H54 (cell line): ENCODE measurements around the gene HBZ.
"Not testable (repeated sequence)": the region's sequence is repeated elsewhere in the genome, so short reads cannot be mapped to it uniquely, and the experiment has no call there.

Experiments used
- DNase-seq: peaks from one replicate; pipeline ENCODE4 v3.0.0; 2011; ENCODE audit warnings: low spot score, mixed read lengths; ENCODE audit not compliant: insufficient read length
- FAIRE-seq: peaks from 3 replicates; lab custom pipeline; 2011; peaks lifted over from hg19 to GRCh38; lab: Jason Lieb, UNC
- POLR2A ChIP-seq: IDR thresholded peaks from 2 replicates; pipeline ENCODE4 v1.6.1; 2011; ENCODE audit warnings: low read depth, mild to moderate bottlenecking, low read length

The HBZ gene

DNA sequence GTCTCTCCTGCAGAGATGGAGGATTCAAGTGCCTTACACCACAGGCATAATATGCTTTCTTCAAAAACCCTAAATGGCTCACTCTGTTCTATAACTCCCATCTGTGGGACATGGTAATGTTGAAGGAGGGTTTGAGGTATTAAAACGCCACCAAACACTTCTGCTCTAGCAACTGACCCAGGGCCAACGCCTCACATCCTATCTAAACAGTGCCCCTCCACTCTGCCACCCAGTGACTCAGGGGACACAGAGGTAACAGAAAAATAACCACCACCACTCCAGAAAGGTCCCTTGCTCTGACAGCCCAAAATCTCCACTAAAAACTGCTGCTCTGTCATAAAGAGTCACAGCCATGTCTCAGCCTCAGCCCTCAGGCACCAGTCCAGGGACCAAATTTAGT lies 31.7 kb upstream of the HBZ start:
- TF ChIP-seq POLR2A, result no peak
- no peak for DNase-seq
- no peak for FAIRE-seq

DNA sequence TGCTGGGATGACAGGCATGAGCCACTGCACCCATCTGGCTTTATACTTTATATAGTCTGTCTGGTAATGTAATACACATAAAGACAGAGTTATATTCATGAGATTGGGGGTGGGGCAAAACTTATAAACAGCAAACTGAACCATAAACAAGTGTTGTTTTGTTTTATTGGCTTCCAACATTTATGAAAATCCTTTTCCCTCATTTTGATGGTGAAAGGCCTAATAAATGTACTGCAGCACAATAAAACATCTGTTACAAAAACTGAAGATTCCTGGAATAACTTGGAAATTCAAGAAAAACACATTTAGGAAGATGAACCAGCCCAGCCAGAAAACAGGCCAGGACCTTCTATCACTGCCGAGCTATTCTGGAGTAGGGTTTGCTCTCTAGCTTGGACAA lies 30.1 kb upstream of the HBZ start:
- no peak for TF ChIP-seq POLR2A
- no peak for FAIRE-seq
- no peak for DNase-seq

DNA sequence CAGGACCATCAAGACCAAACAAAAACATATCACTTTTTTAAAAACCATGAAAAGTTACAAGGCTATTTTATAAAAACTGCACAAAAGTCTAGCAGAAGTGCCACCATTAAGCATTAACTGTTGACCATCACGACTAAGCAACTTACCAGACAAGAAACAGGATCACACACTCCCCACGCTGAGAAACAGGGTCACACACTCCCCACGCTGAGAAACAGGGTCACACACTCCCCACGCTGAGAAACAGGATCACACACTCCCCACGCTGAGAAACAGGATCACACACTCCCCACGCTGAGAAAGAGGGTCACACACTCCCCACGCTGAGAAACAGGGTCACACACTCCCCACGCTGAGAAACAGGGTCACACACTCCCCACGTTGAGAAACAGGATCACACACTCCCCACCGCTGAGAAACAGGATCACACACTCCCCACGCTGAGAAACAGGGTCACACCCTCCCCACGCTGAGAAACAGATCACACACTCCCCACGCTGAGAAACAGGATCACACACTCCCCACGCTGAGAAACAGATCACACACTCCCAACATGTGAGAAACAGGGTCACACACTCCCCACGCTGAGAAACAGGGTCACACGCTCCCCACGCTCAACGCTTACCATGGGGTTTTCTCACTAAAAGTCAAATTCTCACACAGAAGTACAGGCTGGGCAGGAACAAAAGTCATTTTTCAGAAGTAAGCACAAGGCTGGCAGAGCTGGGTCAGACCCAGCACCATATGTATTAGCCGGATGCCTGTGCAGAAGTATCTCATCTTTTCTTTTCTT lies 28.7 kb upstream of the HBZ start:
- not testable (repeated sequence) for DNase-seq, FAIRE-seq

DNA sequence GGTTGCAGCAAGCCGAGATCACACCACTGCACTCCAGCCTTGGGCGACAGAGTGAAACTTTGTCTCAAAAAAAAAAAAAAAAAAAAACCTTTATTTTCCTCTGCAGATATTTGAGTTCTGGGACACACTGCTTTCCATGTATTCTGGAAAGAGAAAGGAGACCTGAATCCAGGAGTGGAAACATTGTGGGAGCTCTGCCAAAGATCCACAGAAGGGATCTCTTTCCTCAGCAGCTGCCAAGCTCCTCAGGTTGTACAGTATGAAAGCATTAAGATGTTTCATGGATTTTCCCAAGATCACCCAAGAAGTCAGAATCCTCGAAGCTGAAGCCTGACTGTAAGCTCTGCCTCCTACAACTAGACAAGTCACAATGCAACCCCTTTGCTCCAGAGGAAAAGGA lies 27.4 kb upstream of the HBZ start:
- FAIRE-seq (no peak), DNase-seq (no peak)
- TF ChIP-seq POLR2A, result no peak

DNA sequence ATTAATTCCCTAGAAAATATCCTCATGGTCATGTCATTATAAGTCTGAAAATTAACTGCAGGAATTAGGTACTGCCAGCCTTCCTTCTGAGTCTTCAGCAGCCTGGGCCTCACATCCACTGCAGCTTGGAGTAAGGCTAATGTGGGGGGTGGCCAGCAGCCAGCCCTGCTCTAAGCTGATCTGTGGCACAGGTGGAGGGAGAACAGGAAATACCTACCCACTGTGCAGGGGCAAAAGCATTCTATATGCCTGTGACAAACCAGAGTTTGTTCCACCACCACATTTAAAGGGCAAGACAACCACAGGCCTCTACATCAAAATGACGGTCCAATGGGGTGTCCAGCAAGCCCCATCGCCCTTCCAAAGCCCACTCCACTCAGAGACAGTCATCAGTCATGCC lies 23.4 kb upstream of the HBZ start:
- FAIRE-seq (no peak), DNase-seq (no peak)
- no peak for TF ChIP-seq POLR2A

DNA sequence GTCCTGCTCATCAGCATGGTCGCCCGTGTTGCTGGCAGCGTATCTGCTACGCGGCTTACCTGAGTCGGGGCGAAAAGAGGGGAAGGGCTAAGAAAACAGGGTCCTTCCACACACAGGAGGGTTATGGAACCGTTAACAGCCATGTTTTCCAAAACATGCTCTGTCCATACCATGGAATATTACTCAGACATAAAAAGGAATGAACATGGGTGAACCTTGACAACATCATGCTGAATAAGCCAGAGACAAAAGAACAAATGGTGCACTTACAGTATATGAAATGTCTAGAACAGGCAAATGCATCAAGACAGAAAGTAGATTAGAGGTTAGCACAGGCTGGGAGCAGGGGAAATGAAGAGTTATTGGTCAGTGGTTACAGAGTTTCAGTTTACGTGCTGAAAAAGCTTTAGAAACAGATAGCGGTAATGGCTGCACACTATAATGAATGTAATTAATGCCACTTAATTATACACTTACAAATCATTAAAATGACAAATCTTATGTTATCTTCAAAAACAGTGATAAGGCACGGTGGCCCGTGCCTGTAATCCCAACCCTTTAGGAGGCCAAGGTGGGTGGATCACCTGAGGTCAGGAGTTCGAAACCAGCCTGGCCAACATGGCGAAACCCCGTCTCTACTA lies 21.8 kb upstream of the HBZ start:
- TF ChIP-seq POLR2A, result no peak
- DNase-seq, result no peak
- no peak for FAIRE-seq

DNA sequence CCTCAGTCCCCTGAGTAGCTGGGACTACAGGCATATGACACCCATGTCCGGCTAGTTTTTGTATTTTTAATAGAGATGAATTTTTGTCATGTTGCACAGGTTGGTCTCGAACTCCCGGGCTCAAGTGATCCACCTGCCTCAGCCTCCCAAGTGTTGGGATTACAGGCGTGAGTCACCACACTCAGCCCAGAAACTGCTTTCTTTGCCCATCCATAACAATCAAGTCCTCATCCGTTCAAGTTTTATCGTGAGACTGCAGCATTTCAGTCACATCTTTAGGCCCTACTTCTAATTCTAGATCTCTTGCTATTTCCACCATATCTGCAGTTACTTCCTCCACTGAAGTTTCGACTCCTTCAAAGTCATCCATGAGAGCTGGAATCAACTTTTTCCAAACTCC lies 20.3 kb upstream of the HBZ start:
- DNase-seq, result no peak
- FAIRE-seq, result no peak
- TF ChIP-seq POLR2A, result no peak

DNA sequence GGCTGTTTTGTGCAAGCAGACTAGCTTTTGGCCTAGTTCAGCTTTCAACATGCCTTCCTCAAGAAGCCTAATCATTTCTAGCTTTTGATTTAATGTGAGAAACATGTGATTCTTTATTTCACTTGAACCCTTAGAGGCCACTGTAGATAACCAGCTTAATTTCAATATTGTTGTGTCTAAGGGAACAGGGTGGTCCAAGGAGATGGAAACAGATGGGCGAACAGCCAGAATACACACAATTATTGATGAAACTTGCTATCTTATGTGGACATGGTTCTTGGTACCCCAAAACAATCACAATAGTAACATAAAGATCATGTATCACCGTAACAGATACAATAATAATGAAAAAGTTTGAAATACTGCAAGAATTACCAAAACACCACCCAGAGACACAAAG lies 18.7 kb upstream of the HBZ start:
- DNase-seq, result no peak
- no peak for TF ChIP-seq POLR2A
- FAIRE-seq, result no peak

DNA sequence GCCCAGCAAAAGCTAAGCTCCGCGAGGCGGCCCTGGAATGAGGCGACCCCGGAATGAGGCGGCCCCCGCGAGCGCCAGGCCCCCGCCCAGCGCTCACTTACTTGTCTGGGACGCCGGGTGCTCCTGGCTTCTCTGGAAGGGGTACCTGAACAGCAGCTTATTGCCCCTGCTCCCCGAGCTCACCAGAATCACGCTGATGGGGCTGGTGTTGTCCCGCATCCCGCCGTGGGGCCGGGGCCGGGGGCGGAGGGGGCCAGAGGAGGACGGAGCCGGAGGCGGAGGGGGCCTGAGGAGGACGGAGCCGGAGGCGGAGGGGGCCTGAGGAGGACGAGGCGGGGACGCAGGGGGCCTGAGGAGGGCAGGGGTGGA lies 14.4 kb upstream of the HBZ start:
- FAIRE-seq (no peak), DNase-seq (no peak)
- TF ChIP-seq POLR2A, result no peak

DNA sequence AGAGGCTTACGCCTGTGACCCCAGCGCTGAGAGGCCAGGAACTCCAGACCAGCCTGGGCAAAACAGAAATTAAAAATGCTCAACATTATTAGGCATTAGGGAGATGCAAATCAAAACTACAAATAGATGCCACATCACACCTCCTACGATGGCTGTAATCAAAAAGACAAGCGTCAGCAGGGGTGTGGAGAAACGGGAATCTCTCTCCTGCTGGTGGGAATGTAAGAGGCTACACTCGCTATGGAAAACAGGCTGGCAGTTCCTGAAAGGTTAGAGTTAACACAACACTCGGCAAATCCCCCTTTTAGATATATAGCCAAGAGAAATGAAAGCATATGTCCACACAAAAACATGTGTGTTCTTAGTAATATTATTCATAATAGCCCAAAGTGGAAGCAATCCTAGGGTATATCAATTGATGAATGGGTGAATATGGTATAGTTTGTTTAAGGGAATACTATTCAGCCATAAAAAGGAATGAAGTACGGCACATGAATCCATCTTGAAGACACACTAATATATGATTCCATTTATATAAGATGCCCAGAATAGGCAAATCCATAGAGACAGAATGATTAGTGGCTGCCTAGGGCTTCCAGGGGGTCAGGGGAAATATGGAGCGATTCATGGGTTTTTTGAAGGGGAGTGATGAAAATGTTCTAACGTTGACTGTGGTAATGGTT lies 12.1 kb upstream of the HBZ start:
- DNase-seq (no peak), FAIRE-seq (no peak)
- TF ChIP-seq POLR2A, result no peak

DNA sequence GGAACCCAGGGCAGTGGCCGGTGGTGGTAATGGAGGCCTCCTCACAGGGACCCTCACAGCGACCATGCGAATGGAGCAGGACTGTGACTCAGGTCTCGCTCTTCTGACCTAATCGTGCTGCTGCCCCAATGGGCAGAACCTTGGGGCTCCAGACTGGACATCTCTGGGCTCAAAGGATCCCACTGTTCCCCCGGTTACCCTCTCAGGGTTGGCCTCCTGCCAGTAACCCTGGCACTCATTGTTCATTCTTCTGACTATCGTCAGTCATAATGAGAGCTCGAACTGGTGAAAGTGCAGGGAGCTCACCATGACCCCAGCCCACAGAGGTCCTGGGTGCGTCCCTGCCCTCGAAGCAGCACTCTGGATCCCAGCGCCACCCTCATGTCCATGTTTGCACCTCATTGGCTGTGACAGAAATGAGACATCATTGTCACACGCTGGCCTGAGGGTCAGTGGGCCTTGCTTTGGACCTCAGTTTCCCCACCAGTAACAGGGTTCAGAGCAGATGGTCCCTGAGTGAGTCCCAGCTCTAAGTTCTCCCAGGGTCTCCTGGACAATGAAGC lies 10.0 kb upstream of the HBZ start:
- DNase-seq, result no peak
- no peak for TF ChIP-seq POLR2A
- FAIRE-seq, result no peak

DNA sequence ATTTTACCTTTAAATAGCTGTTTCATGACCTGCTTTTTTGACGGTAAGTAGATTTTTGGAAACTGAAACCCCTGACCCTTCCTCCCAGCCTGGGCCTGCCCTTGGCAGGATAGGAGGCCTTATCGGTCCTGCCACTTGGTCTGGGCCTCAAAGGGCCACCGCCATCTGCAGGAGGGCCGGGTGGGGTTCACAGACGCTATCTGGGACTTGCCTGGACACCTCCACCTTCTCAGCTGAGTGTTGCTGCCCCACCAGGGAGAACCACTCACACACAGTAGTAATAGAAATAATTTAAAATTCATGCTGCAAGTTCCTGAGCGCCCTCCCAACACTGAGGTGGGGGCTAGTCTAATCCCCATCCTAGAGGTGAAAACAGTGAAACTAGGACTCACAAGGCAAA lies 9.4 kb upstream of the HBZ start:
- no peak for FAIRE-seq
- no peak for TF ChIP-seq POLR2A
- DNase-seq, result no peak

DNA sequence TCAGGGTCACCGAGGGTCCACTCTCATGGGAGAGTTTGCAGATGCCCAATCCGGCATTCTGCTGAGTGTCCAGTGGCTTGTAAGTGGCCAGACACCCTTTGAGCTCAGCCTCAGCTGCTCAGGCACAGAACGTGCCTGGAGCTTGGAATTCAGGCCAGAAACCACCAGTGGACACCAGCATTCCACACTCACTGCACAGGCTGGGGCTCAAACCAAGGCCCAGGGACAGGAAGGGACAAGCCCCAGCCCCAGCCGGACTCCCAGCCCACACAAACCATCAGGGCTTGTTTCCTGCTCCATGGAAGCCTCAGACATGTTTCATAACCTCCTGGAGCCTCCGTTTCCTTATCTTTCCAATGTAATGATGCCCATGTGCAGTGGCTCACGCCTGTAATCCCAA lies 9.0 kb upstream of the HBZ start:
- FAIRE-seq (no peak), DNase-seq (no peak)
- TF ChIP-seq POLR2A, result no peak

DNA sequence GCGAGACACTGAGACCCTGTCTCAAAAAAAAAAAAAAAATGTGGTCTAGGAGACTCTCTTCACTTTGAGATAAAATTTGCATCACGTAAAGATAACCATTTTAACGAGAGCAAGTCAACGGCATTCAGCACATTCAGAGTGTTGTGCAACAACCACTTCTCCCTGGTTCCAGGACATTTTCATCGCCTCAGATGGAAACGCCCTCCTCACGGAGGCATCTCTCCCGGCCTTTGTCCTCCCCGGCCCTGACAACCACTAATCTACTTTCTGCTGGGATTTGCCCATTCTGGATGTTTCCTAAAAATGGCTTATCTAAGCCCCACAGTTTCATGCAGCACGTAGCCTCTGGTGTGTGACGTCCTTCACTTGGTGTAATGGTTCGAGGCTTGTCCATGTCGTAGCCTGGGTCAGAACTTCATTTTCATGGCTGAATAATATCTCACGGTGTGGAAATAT lies 7.6 kb upstream of the HBZ start:
- FAIRE-seq (no peak), DNase-seq (no peak)
- no peak for TF ChIP-seq POLR2A
